HG03139 (cell line): ENCODE data around the gene QTRT2.

Experiments
- ATAC-seq: cut with Tn5 transposase; IDR thresholded peaks from one replicate; pipeline ENCODE4 v1.9.1; 2021; ENCODE audit not compliant: unreplicated experiment

The QTRT2 gene

GRCh38 chr3:114076711-114077110 lies 20.2 kb downstream of the QTRT2 start:
- no peak for ATAC-seq

- ATAC-seq: no peak
Measured at GRCh38 chr3:114078126-114078525, 21.6 kb downstream of the QTRT2 start.

- no peak for ATAC-seq
Measured at GRCh38 chr3:114079761-114080160, 23.2 kb downstream of the QTRT2 start.

- ATAC-seq: no peak
Measured at GRCh38 chr3:114080201-114080600, 23.7 kb downstream of the QTRT2 start.

GRCh38 chr3:114081037-114081436 lies 24.5 kb downstream of the QTRT2 start:
- no peak for ATAC-seq

GRCh38 chr3:114083112-114083511 lies 26.6 kb downstream of the QTRT2 start:
- no peak for ATAC-seq

GRCh38 chr3:114086356-114086755 lies 29.8 kb downstream of the QTRT2 start:
- ATAC-seq: no peak

GRCh38 chr3:114089675-114090074 lies 33.1 kb downstream of the QTRT2 start:
- no peak for ATAC-seq

GRCh38 chr3:114092151-114093015 lies 35.8 kb downstream of the QTRT2 start:
- no peak for ATAC-seq

- no peak for ATAC-seq
Measured at GRCh38 chr3:114093016-114093380, 36.5 kb downstream of the QTRT2 start.

- ATAC-seq: no peak
Measured at GRCh38 chr3:114093596-114093995, 37.1 kb downstream of the QTRT2 start.

GRCh38 chr3:114095796-114096195 lies 39.3 kb downstream of the QTRT2 start:
- no peak for ATAC-seq

GRCh38 chr3:114101101-114101500 lies 44.6 kb downstream of the QTRT2 start:
- ATAC-seq: no peak

GRCh38 chr3:114103181-114103580 lies 46.6 kb downstream of the QTRT2 start:
- no peak for ATAC-seq

GRCh38 chr3:114103858-114104257 lies 47.3 kb downstream of the QTRT2 start:
- no peak for ATAC-seq

- ATAC-seq: no peak
Measured at GRCh38 chr3:114104414-114104813, 47.9 kb downstream of the QTRT2 start.

- no peak for ATAC-seq
Measured at GRCh38 chr3:114108137-114108536, 51.6 kb downstream of the QTRT2 start.

- ATAC-seq: no peak
Measured at GRCh38 chr3:114110439-114110838, 53.9 kb downstream of the QTRT2 start.

- ATAC-seq: no peak
Measured at GRCh38 chr3:114111060-114111770, 54.7 kb downstream of the QTRT2 start.

GRCh38 chr3:114112696-114113095 lies 56.2 kb downstream of the QTRT2 start:
- no peak for ATAC-seq

- no peak for ATAC-seq
Measured at GRCh38 chr3:114114719-114115118, 58.2 kb downstream of the QTRT2 start.

- ATAC-seq: no peak
Measured at GRCh38 chr3:114115143-114115542, 58.6 kb downstream of the QTRT2 start.
